ENCODE measurements around the gene PDGFRB. TPM values are rescaled to one million over a fixed set of nuclear protein-coding genes. Genes with fewer than 3 reads are reported as not detected.

The PDGFRB gene
- total and polyA plus RNA-seq, 2 of the 8 experiments (the other 6 are each of a cell fraction or from before 2014, with no cell fraction given): 4.2 to 13.7 TPM

- no peak overlapping the region for H3K14ac ChIP-seq (ENCODE audit: insufficient read length)
- no peak overlapping the region for H3K4ac ChIP-seq (replicated peaks; ENCODE audit: insufficient read length, low read depth, low read length)
- H2BK5ac ChIP-seq (ENCODE audit: low read depth, low read length): no peak overlapping the region
- no peak overlapping the region for H3K18ac ChIP-seq (ENCODE audit: extremely low read depth, low read length)
- no peak overlapping the region for H3K4me2 ChIP-seq (ENCODE audit: insufficient read depth in 1 of 2, low read depth in 2 of 2, low read length in 2 of 2)
- H3K56ac ChIP-seq (replicated peaks; ENCODE audit: insufficient read length, low read depth, low read length): no peak overlapping the region
- H3K4me3 ChIP-seq (ENCODE audit: extremely low read depth in 1 of 4, insufficient read depth in 2 of 4, low read depth in 3 of 4, low read length in 4 of 4): no peak overlapping the region
- no peak overlapping the region for H2AK5ac ChIP-seq (ENCODE audit: low read depth, low read length)
- no peaks in the 10 kb centered on the region for H3K23me2 ChIP-seq (ENCODE audit: low read depth, low read length)
- H3K4me1 ChIP-seq (replicated peaks in 1 of 4; ENCODE audit: control insufficient read depth in 3 of 4, insufficient read depth in 4 of 4, low read length in 3 of 4): peaks cover 0 to 18% (median 4%) of the 10 kb centered on the region in 4 experiments; a peak in 5 of 7 replicates
- CTCF ChIA-PET (ENCODE audit: partially characterized antibody): interaction anchor here (0.6 to 2.1 kb wide), 11 partner anchors 10 to 154 kb away, joined by 3 to 8 read pairs (median 3); partner anchors contain the start of gene CSF1R
- H2BK15ac ChIP-seq (ENCODE audit: low read length): no peak overlapping the region
- FAIRE-seq (no peak), DNase-seq (ENCODE audit: low read depth in 1 of 2, low spot score in 2 of 2) (no peak)
- no peaks in the 10 kb centered on the region for H4K20me1 ChIP-seq (replicated peaks in 1 of 2; ENCODE audit: control insufficient read depth in 1 of 2, insufficient read depth in 2 of 2, low read length in 2 of 2)
- no peaks in the 10 kb centered on the region for H3K79me2 ChIP-seq (ENCODE audit: control insufficient read depth in 1 of 2, insufficient read depth in 2 of 2, low read length in 2 of 2)
- no peaks in the 10 kb centered on the region for H3K79me1 ChIP-seq (ENCODE audit: low read depth, low read length)
- no peak overlapping the region for H4K5ac ChIP-seq (ENCODE audit: insufficient read length, low read depth, low read length)
- no peak overlapping the region for H2BK12ac ChIP-seq (ENCODE audit: low read depth, low read length)
- H3K27me3 ChIP-seq (replicated peaks in 1 of 4; ENCODE audit: control insufficient read depth in 3 of 4, extremely low read depth in 1 of 4, insufficient read depth in 3 of 4, low read length in 3 of 4): no peaks in the 10 kb centered on the region; a peak in 1 of 7 replicates
- POLR2A ChIA-PET (ENCODE audit: partially characterized antibody): interaction anchor here (1.0 kb wide), 1 partner anchor 12 kb away, joined by 4 read pairs; no protein-coding TSS in a partner anchor
- no peak overlapping the region for H3K23ac ChIP-seq (ENCODE audit: insufficient read length)
- H3K9me3 ChIP-seq (ENCODE audit: insufficient read depth in 2 of 2, low read depth in 1 of 2, low read length in 1 of 2): no peaks in the 10 kb centered on the region
- no peak overlapping the region for H3K9ac ChIP-seq (replicated peaks in 1 of 4; ENCODE audit: extremely low read depth in 1 of 4, low read depth in 3 of 4, low read length in 3 of 4)
- H3K27ac ChIP-seq (ENCODE audit: low read depth, low read length): no peak overlapping the region
- H3K36me3 ChIP-seq (ENCODE audit: control insufficient read depth in 2 of 4, insufficient read depth in 4 of 4, low read length in 3 of 4): no peaks in the 10 kb centered on the region
- H2BK120ac ChIP-seq (replicated peaks; ENCODE audit: low read depth, low read length): no peak overlapping the region
- TF ChIP-seq, protein P1, sequence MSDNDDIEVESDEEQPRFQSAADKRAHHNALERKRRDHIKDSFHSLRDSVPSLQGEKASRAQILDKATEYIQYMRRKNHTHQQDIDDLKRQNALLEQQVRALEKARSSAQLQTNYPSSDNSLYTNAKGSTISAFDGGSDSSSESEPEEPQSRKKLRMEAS (IDR thresholded peaks at IDR 0.05): no peak
- TF ChIP-seq, protein P2, sequence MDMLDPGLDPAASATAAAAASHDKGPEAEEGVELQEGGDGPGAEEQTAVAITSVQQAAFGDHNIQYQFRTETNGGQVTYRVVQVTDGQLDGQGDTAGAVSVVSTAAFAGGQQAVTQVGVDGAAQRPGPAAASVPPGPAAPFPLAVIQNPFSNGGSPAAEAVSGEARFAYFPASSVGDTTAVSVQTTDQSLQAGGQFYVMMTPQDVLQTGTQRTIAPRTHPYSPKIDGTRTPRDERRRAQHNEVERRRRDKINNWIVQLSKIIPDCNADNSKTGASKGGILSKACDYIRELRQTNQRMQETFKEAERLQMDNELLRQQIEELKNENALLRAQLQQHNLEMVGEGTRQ (IDR thresholded peaks at IDR 0.05; ENCODE audit: low read length): no peak
- TF ChIP-seq RAD21 (IDR thresholded peaks at IDR 0.05 in 1 of 2, conservative IDR thresholded peaks at IDR 0.05 in 1 of 2; ENCODE audit: low read depth in 2 of 2, low read length in 2 of 2): no peak
- no peak for TF ChIP-seq SIRT6 (IDR thresholded peaks at IDR 0.05; ENCODE audit: low read length)
- TF ChIP-seq CHD1 (IDR thresholded peaks at IDR 0.05; ENCODE audit: low read depth, low read length): no peak
- no peak for TF ChIP-seq TAF7 (optimal IDR thresholded peaks at IDR 0.05; ENCODE audit: borderline replicate concordance, low read depth, low read length)
- TF ChIP-seq KDM5A (IDR thresholded peaks at IDR 0.05; ENCODE audit: low read length): no peak
- TF ChIP-seq SUZ12 (IDR thresholded peaks at IDR 0.05; ENCODE audit: low read length): no peak
- no peak overlapping the region; the same call in 1 of the 2 replicates for H2AFZ ChIP-seq (ENCODE audit: low read length)
- 81% methylated on average over 10 of the region's 10 CpGs; no CpG with 5 or more reads in 1 of the 2 experiments for WGBS, 2 experiments (ENCODE audit: extremely low coverage in 1 of 2, insufficient coverage in 1 of 2, insufficient read length in 1 of 2, insufficient replicate concordance in 2 of 2, low coverage in 1 of 2, low lambda C conversion rate in 2 of 2, missing lambda C conversion rate in 1 of 2)
- no peak overlapping the region for H2BK20ac ChIP-seq (ENCODE audit: low read length)
- H4K8ac ChIP-seq (ENCODE audit: extremely low read depth, insufficient read depth, low read length): no peak overlapping the region
- no peak overlapping the region for H4K91ac ChIP-seq (replicated peaks; ENCODE audit: insufficient read length, low read length)
Measured at GRCh38 chr5:150065886-150066285, 89.8 kb downstream of the PDGFRB start.

Measured in H1 (cell line).